Tibial artery (tissue), 4 donors: ENCODE measurements around the gene PCSK5.

Experiments used
- DNase-seq, 2 donors: peaks; one replicate each; pipeline ENCODE4 v3.0.0-alpha.2; 2019
- H3K27ac ChIP-seq, 2 donors: fragments of 200-600 bp; sonication (generic) in 1 of 2; 1 replicate in 1 of 2; 2 replicates in 1 of 2; pipeline ENCODE4 v1.5.1; 2018 to 2019; ENCODE audit warnings: mild to moderate bottlenecking in 1 of 2
- H3K27me3 ChIP-seq, 2 donors: fragments of 200-600 bp; sonication (generic) in 1 of 2; one replicate each; pipeline versions ENCODE4 v1.5.1 to v1.6.0; 2016 to 2019
- H3K36me3 ChIP-seq, 3 donors: fragments of 200-600 bp; sonication (generic) in 2 of 3; one replicate each; pipeline ENCODE4 v1.5.1; 2016 to 2019; ENCODE audit warnings: mild to moderate bottlenecking in 2 of 3
- H3K4me1 ChIP-seq, 4 donors: fragments of 200-600 bp; sonication (generic) in 2 of 4; 1 replicate in 3 of 4; 2 replicates in 1 of 4; pipeline ENCODE4 v1.5.1; 2016 to 2019
- H3K4me3 ChIP-seq, 2 donors: fragments of 200-600 bp; sonication (generic) in 1 of 2; 1 replicate in 1 of 2; 2 replicates in 1 of 2; pipeline ENCODE4 v1.5.1; 2018 to 2019; ENCODE audit warnings: mild to moderate bottlenecking in 2 of 2
- H3K9me3 ChIP-seq, 3 donors: fragments of 200-600 bp; sonication (generic) in 1 of 3; one replicate each; pipeline ENCODE4 v1.5.1; 2016 to 2019
- intact Hi-C: fragments of 100-400 bp; cut with DNase I; formaldehyde crosslinking; loops from one replicate; pipeline ENCODE4 v1.15.0; 2023; ENCODE audit warnings: low total_unique reads
- TF ChIP-seq, protein P1 (sequence below), 2 experiments: fragments of 200-600 bp in 1 of 2; fragments of 450-650 bp in 1 of 2; IDR thresholded peaks; one replicate each; pipeline ENCODE4 v1.5.1; 2017 to 2019; ENCODE audit warnings: antibody characterized with exemption in 2 of 2, mild to moderate bottlenecking in 1 of 2, moderate library complexity in 1 of 2

PCSK5 gene

GRCh38 chr9:76373173-76373783, 482.8 kb downstream of the PCSK5 start:
- Histone ChIP-seq H3K27ac (no peak overlapping the region), H3K4me3 (no peak overlapping the region), H3K27me3 (no peaks in the 10 kb centered on the region), H3K4me1 (peaks cover 0 to 21% (median 7%) of the 10 kb centered on the region in 4 donors), H3K36me3 (no peaks in the 10 kb centered on the region), H3K9me3 (no peaks in the 10 kb centered on the region)
- DNase-seq: peak in 1 of 2 donors; percentile 44
- TF ChIP-seq, protein P1, sequence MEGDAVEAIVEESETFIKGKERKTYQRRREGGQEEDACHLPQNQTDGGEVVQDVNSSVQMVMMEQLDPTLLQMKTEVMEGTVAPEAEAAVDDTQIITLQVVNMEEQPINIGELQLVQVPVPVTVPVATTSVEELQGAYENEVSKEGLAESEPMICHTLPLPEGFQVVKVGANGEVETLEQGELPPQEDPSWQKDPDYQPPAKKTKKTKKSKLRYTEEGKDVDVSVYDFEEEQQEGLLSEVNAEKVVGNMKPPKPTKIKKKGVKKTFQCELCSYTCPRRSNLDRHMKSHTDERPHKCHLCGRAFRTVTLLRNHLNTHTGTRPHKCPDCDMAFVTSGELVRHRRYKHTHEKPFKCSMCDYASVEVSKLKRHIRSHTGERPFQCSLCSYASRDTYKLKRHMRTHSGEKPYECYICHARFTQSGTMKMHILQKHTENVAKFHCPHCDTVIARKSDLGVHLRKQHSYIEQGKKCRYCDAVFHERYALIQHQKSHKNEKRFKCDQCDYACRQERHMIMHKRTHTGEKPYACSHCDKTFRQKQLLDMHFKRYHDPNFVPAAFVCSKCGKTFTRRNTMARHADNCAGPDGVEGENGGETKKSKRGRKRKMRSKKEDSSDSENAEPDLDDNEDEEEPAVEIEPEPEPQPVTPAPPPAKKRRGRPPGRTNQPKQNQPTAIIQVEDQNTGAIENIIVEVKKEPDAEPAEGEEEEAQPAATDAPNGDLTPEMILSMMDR (IDR thresholded peaks at IDR 0.05): no peak
- intact Hi-C loops: no loop called here

DNA sequence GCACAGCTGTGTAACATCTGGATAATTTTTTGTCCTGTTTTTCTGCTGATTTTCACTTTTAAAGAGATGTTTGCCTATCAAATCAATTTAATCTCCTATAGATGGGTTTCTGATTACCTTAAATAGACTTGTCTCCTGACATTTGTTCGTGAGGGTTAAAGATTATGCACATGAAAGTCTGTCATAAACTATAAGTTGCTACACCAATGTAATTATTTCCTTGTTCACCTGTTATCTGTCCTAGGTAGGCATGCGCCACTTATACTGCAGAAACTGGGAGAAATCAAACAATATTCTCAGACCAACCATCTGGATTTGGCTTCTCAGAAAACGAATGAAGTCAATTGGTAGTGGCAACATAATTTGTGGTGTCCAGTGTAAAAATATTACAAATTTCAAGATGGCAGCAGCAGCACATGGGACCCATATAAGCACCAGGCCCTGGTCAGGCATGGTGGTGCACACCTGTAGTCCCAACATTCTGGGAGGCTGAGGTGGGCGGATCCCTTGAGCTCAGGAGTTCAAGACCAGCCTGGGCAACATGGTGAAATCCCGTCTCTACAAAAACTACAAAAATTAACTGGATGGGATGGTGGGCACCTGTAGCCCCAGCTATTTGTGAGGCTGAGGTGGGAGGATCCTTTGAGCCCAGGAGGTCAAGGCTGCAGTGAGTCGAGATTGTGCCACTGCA, 483.5 kb downstream of the PCSK5 start:
- Histone ChIP-seq H3K4me3 (no peak overlapping the region), H3K27me3 (no peaks in the 10 kb centered on the region), H3K4me1 (peaks cover 0 to 21% (median 7%) of the 10 kb centered on the region in 4 donors), H3K9me3 (no peaks in the 10 kb centered on the region), H3K27ac (no peak overlapping the region), H3K36me3 (no peaks in the 10 kb centered on the region)
- no peak for DNase-seq
- intact Hi-C loops: no loop called here
- TF ChIP-seq, protein P1 (IDR thresholded peaks at IDR 0.05): no peak

- H3K27ac ChIP-seq: no peak overlapping the region
- no peaks in the 10 kb centered on the region for H3K36me3 ChIP-seq
- no peaks in the 10 kb centered on the region for H3K9me3 ChIP-seq
- H3K27me3 ChIP-seq: no peaks in the 10 kb centered on the region
- DNase-seq: peak in 1 of 2 donors; percentile 36
- TF ChIP-seq, protein P1 (IDR thresholded peaks at IDR 0.05): no peak
- intact Hi-C loops: no loop called here
- H3K4me3 ChIP-seq: no peak overlapping the region
- H3K4me1 ChIP-seq: peaks cover 0 to 21% (median 7%) of the 10 kb centered on the region in 4 donors
Observed at GRCh38 chr9:76374783-76375559, 484.5 kb downstream of the PCSK5 start.

DNA sequence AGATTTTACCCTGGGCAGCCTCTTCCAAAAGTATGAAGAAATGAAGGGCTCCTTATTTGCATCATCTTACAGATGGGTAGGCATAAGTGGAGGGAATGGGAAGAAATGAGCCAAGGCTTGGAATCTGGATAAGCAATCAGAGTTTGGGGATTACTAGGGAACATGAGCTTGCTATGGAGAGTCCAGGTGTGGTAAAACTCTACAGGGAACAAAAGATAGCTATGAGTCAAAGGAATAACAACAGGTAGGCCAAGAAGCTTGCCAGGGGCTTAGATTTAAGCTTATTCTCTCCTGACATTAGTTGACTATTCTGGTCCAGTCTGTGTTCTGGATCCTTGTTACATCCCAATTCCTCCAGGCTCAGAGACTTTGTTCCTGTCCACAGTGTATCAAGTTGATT, 487.3 kb downstream of the PCSK5 start:
- intact Hi-C loops: no loop called here
- TF ChIP-seq, protein P1 (IDR thresholded peaks at IDR 0.05): no peak
- peaks cover 0 to 9% (median 4%) of the 10 kb centered on the region in 4 donors for H3K4me1 ChIP-seq
- no peak overlapping the region for H3K4me3 ChIP-seq
- H3K27ac ChIP-seq: no peak overlapping the region
- H3K27me3 ChIP-seq: no peaks in the 10 kb centered on the region
- no peaks in the 10 kb centered on the region for H3K9me3 ChIP-seq
- no peak for DNase-seq
- H3K36me3 ChIP-seq: no peaks in the 10 kb centered on the region

DNA sequence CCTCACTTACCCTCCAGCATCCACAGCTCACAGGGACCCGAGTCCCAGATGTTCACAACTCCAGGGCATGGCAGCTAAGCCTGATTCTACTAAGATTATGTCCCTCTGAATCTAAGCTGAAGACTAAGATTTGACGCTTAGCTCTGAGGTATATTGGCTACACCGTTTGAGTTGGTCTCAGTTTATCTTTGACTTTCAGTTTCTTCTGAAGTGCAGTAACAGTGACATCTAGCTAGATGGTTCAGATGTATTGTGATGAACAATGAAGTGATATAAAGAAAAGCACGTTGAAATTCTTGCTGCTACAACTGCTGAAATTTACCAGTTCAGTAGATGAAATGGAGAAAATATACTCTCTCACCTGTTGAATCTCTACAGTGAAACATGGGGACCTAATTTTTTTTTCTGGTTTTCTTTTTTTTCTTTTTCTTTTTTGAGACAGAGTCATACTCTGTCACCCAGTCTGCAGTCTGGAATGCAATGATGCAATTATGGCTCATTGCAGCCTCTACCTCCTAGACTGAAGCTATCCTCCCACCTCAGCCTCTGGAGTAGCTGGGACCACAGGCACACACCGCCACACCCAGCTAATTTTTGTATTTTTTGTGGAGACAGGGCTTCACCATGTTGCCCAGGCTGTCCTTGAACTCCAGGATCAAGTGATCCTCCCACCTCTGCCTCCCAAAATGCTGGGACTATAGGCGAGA, 488.0 kb downstream of the PCSK5 start:
- Histone ChIP-seq H3K4me1 (peaks cover 0 to 2% (median under 1%) of the 10 kb centered on the region in 4 donors), H3K36me3 (no peaks in the 10 kb centered on the region), H3K27ac (no peak overlapping the region), H3K27me3 (no peaks in the 10 kb centered on the region), H3K4me3 (no peak overlapping the region), H3K9me3 (no peaks in the 10 kb centered on the region)
- intact Hi-C loops: no loop called here
- TF ChIP-seq, protein P1 (IDR thresholded peaks at IDR 0.05): no peak
- DNase-seq: no peak
